K562 (cell line): ENCODE measurements around the gene TRA2B. TPM values are rescaled to one million over a fixed set of nuclear protein-coding genes. Genes with fewer than 3 reads are reported as not detected.
A peak's percentile ranks its signal among the peaks of the same experiment; 100 is the strongest.

Experiments
- CHD4 ChIP-seq: fragments of 200-600 bp; sonication (generic); IDR thresholded peaks from 3 replicates; pipeline ENCODE4 v1.6.1; 2012; ENCODE audit warnings: low read depth, mild to moderate bottlenecking, mixed read lengths, low read length, inconsistent platforms; ENCODE audit not compliant: insufficient read depth, insufficient replicate concordance, poor library complexity, severe bottlenecking
- EP400 ChIP-seq: fragments of 450-650 bp; IDR thresholded peaks from 2 replicates; pipeline ENCODE4 v1.6.1; 2017; ENCODE audit warnings: antibody characterized with exemption, mild to moderate bottlenecking, moderate library complexity
- FOXK2 ChIP-seq, 2 experiments: fragments of 450-650 bp; IDR thresholded peaks in 1 of 2; conservative IDR thresholded peaks in 1 of 2; 2 replicates each; pipeline ENCODE4 v1.6.1; 2016; ENCODE audit warnings: low read depth in 2 of 2, mild to moderate bottlenecking in 1 of 2
- FUS ChIP-seq: fragments of 200-400 bp; formaldehyde crosslinking; optimal IDR thresholded peaks from 2 replicates; pipeline ENCODE3; 2017; ENCODE audit warnings: low read depth, low read length
- HIVEP1 ChIP-seq: fragments of 250-450 bp; sonication (Bioruptor Pico); IDR thresholded peaks from 2 replicates; pipeline ENCODE4 v1.4.0; 2020; ENCODE audit warnings: mild to moderate bottlenecking
- NUFIP1 ChIP-seq: fragments of 450-650 bp; IDR thresholded peaks from 2 replicates; pipeline ENCODE4 v1.6.1; 2018; ENCODE audit not compliant: partially characterized antibody
- RBM22 ChIP-seq: fragments of 200-400 bp; formaldehyde crosslinking; IDR thresholded peaks from 2 replicates; pipeline ENCODE4 v1.6.1; 2018; ENCODE audit warnings: low read length, low read depth; ENCODE audit not compliant: poor library complexity, severe bottlenecking
- RHOXF2B ChIP-seq: fragments of 250-450 bp; sonication (Bioruptor Pico); conservative IDR thresholded peaks from 2 replicates; pipeline ENCODE4 v1.5.1; 2021
- TAF7 ChIP-seq: fragments of 450-650 bp; IDR thresholded peaks from 2 replicates; pipeline ENCODE4 v1.6.1; 2016; ENCODE audit warnings: missing genetic modification characterization, missing compliant biosample characterization
- ZNF354B ChIP-seq: fragments of 250-450 bp; sonication (Bioruptor Pico); IDR thresholded peaks from 2 replicates; pipeline ENCODE4 v1.4.0; 2020
- ZNF644 ChIP-seq: fragments of 200-800 bp; sonication (Bioruptor generic); IDR thresholded peaks from 2 replicates; pipeline ENCODE4 v1.6.1; 2016; ENCODE audit warnings: low read depth, missing genetic modification characterization, missing compliant biosample characterization
- polyA plus RNA-seq, 8 experiments: library from polyadenylated mRNA; depleted of rRNA in 4 of 8; stranded (reverse) in 5 of 8; unstranded in 3 of 8; fragments of >200 nt; fragmentation: Nextera tagmentation in 2 of 8; fragmentation: Illumina TruSeq in 1 of 8; extraction: Ambion mirVana in 2 of 8; extraction: Trizol in 1 of 8; gene quantifications; 2 replicates each; pipeline versions ENCODE4 v1.2.1 to v1.2.3, GENCODE V29; 2011 to 2014; ENCODE audit warnings: inconsistent platforms in 1 of 8, missing spikeins in 1 of 8
- total RNA-seq, 7 experiments: library from RNA; depleted of rRNA in 6 of 7; stranded (reverse); fragments of >200 nt in 6 of 7; fragmentation: Illumina TruSeq in 2 of 7; extraction: Trizol in 2 of 7; gene quantifications; 2 replicates each; pipeline versions ENCODE4 v1.2.1 to v1.2.3, GENCODE V29; 2011 to 2021; ENCODE audit warnings: low replicate concordance in 1 of 7
- TF ChIP-seq, protein P1 (sequence below): fragments of 250-450 bp; sonication (Bioruptor Pico); IDR thresholded peaks from 2 replicates; pipeline ENCODE4 v1.5.0; 2021
- TF ChIP-seq, protein P2 (sequence below): sonication (generic); formaldehyde crosslinking; IDR thresholded peaks from 2 replicates; pipeline ENCODE4 v1.4.0; 2020; ENCODE audit warnings: mild to moderate bottlenecking, missing genetic modification reagents
- TF ChIP-seq, protein P3 (sequence below), 2 experiments: fragments of 450-650 bp; IDR thresholded peaks; 2 replicates each; pipeline ENCODE4 v1.6.1; 2016
- TF ChIP-seq, protein P4 (sequence below): fragments of 250-450 bp; sonication (Bioruptor Pico); IDR thresholded peaks from 2 replicates; pipeline ENCODE4 v1.5.0; 2021; ENCODE audit warnings: mild to moderate bottlenecking, borderline replicate concordance
- TF ChIP-seq, protein P5 (sequence below): IDR thresholded peaks from 3 replicates; pipeline ENCODE4 v1.6.1; 2011; ENCODE audit warnings: borderline replicate concordance, mild to moderate bottlenecking; ENCODE audit not compliant: insufficient read length, insufficient read depth
- TF ChIP-seq, protein P6 (sequence below), 2 experiments: IDR thresholded peaks; 2 replicates each; pipeline ENCODE4 v1.6.1; 2011; ENCODE audit warnings: borderline replicate concordance in 1 of 2, control low read depth in 1 of 2, low read depth in 1 of 2, low read length in 1 of 2, mild to moderate bottlenecking in 1 of 2, mixed read lengths in 1 of 2, moderate library complexity in 1 of 2; ENCODE audit not compliant: insufficient read depth in 1 of 2, insufficient read length in 1 of 2, poor library complexity in 1 of 2, severe bottlenecking in 1 of 2; ENCODE audit errors: extremely low read depth in 1 of 2

TRA2B gene
- total and polyA plus RNA-seq, 9 of the 15 experiments (the other 6 are each of a cell fraction or from before 2014, with no cell fraction given), result 105 to 411 (median 278) TPM

DNA sequence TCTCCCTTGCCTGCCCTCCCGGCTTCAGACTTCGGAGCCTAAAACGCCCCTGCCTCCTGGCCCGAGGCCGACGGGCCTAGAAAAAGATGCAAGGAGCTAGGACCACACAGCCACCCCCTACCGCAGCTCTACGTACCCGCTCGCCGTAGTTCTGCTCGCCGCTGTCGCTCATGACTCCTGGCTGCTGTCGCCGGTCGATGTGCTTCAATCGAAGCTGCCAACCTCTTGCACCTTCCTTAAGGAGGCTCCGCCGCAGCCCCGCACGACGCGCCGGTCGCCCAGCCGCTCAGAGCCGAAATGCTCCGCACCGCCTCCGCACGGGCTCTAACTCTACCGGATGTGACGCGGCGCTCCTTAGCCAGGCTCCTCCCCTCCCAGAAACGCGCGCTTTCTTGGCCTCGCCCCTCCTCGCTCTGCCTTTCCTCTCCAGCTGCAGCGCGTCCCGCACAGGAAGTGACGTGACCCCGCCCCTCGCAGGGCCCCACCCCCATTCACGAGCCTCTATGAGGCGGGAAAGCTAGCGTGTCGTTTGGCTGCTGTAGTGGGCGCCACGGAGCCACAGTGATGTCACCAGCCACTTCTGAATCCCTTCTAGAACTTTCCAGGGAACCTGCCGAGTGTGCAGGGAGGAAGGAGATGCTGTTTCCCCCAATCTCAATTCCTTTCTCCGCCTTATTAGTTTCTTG is at the start of gene TRA2B (continued):
- TF ChIP-seq, protein P1, sequence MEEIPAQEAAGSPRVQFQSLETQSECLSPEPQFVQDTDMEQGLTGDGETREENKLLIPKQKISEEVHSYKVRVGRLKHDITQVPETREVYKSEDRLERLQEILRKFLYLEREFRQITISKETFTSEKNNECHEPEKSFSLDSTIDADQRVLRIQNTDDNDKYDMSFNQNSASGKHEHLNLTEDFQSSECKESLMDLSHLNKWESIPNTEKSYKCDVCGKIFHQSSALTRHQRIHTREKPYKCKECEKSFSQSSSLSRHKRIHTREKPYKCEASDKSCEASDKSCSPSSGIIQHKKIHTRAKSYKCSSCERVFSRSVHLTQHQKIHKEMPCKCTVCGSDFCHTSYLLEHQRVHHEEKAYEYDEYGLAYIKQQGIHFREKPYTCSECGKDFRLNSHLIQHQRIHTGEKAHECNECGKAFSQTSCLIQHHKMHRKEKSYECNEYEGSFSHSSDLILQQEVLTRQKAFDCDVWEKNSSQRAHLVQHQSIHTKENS (CRISPR knock-in tag), result no peak
- TF ChIP-seq, protein P2, sequence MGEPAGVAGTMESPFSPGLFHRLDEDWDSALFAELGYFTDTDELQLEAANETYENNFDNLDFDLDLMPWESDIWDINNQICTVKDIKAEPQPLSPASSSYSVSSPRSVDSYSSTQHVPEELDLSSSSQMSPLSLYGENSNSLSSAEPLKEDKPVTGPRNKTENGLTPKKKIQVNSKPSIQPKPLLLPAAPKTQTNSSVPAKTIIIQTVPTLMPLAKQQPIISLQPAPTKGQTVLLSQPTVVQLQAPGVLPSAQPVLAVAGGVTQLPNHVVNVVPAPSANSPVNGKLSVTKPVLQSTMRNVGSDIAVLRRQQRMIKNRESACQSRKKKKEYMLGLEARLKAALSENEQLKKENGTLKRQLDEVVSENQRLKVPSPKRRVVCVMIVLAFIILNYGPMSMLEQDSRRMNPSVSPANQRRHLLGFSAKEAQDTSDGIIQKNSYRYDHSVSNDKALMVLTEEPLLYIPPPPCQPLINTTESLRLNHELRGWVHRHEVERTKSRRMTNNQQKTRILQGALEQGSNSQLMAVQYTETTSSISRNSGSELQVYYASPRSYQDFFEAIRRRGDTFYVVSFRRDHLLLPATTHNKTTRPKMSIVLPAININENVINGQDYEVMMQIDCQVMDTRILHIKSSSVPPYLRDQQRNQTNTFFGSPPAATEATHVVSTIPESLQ (CRISPR knock-in tag), result peak; percentile 97
- TF ChIP-seq, protein P3, sequence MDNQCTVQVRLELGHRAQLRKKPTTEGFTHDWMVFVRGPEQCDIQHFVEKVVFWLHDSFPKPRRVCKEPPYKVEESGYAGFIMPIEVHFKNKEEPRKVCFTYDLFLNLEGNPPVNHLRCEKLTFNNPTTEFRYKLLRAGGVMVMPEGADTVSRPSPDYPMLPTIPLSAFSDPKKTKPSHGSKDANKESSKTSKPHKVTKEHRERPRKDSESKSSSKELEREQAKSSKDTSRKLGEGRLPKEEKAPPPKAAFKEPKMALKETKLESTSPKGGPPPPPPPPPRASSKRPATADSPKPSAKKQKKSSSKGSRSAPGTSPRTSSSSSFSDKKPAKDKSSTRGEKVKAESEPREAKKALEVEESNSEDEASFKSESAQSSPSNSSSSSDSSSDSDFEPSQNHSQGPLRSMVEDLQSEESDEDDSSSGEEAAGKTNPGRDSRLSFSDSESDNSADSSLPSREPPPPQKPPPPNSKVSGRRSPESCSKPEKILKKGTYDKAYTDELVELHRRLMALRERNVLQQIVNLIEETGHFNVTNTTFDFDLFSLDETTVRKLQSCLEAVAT (IDR thresholded peaks at IDR 0.05), result peak; percentile 92 to 93
- peak; percentile 89 for TF ChIP-seq EP400
- no peak for TF ChIP-seq FUS
- peak; percentile 91 for TF ChIP-seq RBM22
- TF ChIP-seq CHD4, result no peak
- TF ChIP-seq HIVEP1, result no peak
- TF ChIP-seq NUFIP1, result peak; percentile 34
- peak; percentile 99 for TF ChIP-seq TAF7 (tag)
- no peak for TF ChIP-seq FOXK2 (conservative IDR thresholded peaks at IDR 0.05 in 1 of 2, IDR thresholded peaks at IDR 0.05 in 1 of 2; ENCODE audit: low read depth in 2 of 2)
- TF ChIP-seq, protein P4, sequence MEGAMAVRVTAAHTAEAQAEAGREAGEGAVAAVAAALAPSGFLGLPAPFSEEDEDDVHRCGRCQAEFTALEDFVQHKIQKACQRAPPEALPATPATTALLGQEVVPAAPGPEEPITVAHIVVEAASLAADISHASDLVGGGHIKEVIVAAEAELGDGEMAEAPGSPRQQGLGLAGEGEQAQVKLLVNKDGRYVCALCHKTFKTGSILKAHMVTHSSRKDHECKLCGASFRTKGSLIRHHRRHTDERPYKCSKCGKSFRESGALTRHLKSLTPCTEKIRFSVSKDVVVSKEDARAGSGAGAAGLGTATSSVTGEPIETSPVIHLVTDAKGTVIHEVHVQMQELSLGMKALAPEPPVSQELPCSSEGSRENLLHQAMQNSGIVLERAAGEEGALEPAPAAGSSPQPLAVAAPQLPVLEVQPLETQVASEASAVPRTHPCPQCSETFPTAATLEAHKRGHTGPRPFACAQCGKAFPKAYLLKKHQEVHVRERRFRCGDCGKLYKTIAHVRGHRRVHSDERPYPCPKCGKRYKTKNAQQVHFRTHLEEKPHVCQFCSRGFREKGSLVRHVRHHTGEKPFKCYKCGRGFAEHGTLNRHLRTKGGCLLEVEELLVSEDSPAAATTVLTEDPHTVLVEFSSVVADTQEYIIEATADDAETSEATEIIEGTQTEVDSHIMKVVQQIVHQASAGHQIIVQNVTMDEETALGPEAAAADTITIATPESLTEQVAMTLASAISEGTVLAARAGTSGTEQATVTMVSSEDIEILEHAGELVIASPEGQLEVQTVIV (CRISPR knock-in tag), result no peak
- TF ChIP-seq ZNF354B (CRISPR knock-in tag), result no peak
- TF ChIP-seq RHOXF2B (CRISPR knock-in tag), result 0 out of 2 replicates have a peak, but pooled peaks have one; percentile 43
- TF ChIP-seq, protein P5, sequence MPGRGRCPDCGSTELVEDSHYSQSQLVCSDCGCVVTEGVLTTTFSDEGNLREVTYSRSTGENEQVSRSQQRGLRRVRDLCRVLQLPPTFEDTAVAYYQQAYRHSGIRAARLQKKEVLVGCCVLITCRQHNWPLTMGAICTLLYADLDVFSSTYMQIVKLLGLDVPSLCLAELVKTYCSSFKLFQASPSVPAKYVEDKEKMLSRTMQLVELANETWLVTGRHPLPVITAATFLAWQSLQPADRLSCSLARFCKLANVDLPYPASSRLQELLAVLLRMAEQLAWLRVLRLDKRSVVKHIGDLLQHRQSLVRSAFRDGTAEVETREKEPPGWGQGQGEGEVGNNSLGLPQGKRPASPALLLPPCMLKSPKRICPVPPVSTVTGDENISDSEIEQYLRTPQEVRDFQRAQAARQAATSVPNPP, result no peak
- peak; percentile 83; the same call in 1 of the 2 replicates for TF ChIP-seq ZNF644 (tag)
- TF ChIP-seq, protein P6, sequence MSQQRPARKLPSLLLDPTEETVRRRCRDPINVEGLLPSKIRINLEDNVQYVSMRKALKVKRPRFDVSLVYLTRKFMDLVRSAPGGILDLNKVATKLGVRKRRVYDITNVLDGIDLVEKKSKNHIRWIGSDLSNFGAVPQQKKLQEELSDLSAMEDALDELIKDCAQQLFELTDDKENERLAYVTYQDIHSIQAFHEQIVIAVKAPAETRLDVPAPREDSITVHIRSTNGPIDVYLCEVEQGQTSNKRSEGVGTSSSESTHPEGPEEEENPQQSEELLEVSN (IDR thresholded peaks at IDR 0.05; ENCODE audit: borderline replicate concordance in 1 of 2, extremely low read depth in 1 of 2, insufficient read depth in 1 of 2, insufficient read length in 1 of 2, low read depth in 1 of 2, low read length in 1 of 2, poor library complexity in 1 of 2, severe bottlenecking in 1 of 2), result peak; percentile 97 to 99
